ENCODE measurements around the gene CHRDL1.

- no peak for TF ChIP-seq CTCF (IDR thresholded peaks at IDR 0.05; ENCODE audit: poor library complexity, severe bottlenecking)
- no peak for TF ChIP-seq EP300 (conservative IDR thresholded peaks at IDR 0.05; ENCODE audit: poor library complexity, severe bottlenecking)
- TF ChIP-seq POLR2AphosphoS5 (IDR thresholded peaks at IDR 0.05) = no peak
- TF ChIP-seq SMC3 (conservative IDR thresholded peaks at IDR 0.05; ENCODE audit: poor library complexity) = no peak
- TF ChIP-seq TAF1 (IDR thresholded peaks at IDR 0.05; ENCODE audit: low read depth) = no peak
Observed at GRCh38 chrX:110796407-110796697, 735 bp upstream of the CHRDL1 start.

All from neural cell (in vitro differentiated cells).